Lung (tissue), 12 donors: ENCODE results near the gene PCNT. TPM values are rescaled to one million over a fixed set of nuclear protein-coding genes. Genes with fewer than 3 reads are reported as not detected.

Experiments
- ATAC-seq: fragments of 200-7000 bp; cut with Tn5 transposase; one replicate; pipeline ENCODE4 v1.9.1; 2020; ENCODE audit warnings: moderate number of reproducible peaks; ENCODE audit not compliant: insufficient read depth, low FRiP score
- DNase-seq, 3 donors: peaks; one replicate each; pipeline ENCODE4 v3.0.0-alpha.2; 2013 to 2017
- H3K27ac ChIP-seq, 2 donors: one replicate each; pipeline ENCODE4 v1.5.1; 2013; ENCODE audit warnings: mild to moderate bottlenecking in 2 of 2, moderate library complexity in 2 of 2, control low read depth in 1 of 2, inconsistent platforms in 1 of 2, low read depth in 1 of 2, low read length in 1 of 2
- H3K27me3 ChIP-seq, 3 donors: one replicate each; pipeline ENCODE4 v1.5.1; 2013; ENCODE audit warnings: low read length in 2 of 3; ENCODE audit not compliant: control insufficient read depth in 3 of 3, insufficient read depth in 3 of 3
- H3K36me3 ChIP-seq, 4 donors: one replicate each; pipeline ENCODE4 v1.5.1; 2013; ENCODE audit warnings: low read length in 4 of 4, mild to moderate bottlenecking in 1 of 4, moderate library complexity in 1 of 4; ENCODE audit not compliant: control insufficient read depth in 4 of 4, insufficient read depth in 4 of 4
- H3K4me1 ChIP-seq, 5 donors: one replicate each; pipeline ENCODE4 v1.5.1; 2013; ENCODE audit warnings: low read length in 5 of 5, mild to moderate bottlenecking in 2 of 5, moderate library complexity in 1 of 5; ENCODE audit not compliant: control insufficient read depth in 5 of 5, insufficient read depth in 5 of 5
- H3K4me3 ChIP-seq: one replicate; pipeline ENCODE4 v1.5.1; 2013; ENCODE audit warnings: mild to moderate bottlenecking, control low read depth, moderate library complexity
- H3K9ac ChIP-seq, 2 donors: one replicate each; pipeline ENCODE4 v1.5.1; 2013; ENCODE audit warnings: low read length in 2 of 2, control low read depth in 1 of 2; ENCODE audit not compliant: insufficient read depth in 1 of 2
- H3K9me3 ChIP-seq, 4 donors: one replicate each; pipeline ENCODE4 v1.5.1; 2013; ENCODE audit warnings: low read length in 3 of 4, mild to moderate bottlenecking in 1 of 4, moderate library complexity in 1 of 4; ENCODE audit not compliant: control insufficient read depth in 4 of 4, insufficient read depth in 3 of 4
- CTCF ChIP-seq: IDR thresholded peaks from 2 replicates; pipeline ENCODE4 v1.5.1; 2012; ENCODE audit warnings: mild to moderate bottlenecking; ENCODE audit errors: control extremely low read depth, extremely low read depth
- WGBS, 2 donors: extraction: QIAGEN DNeasy Blood & Tissue Kit; methylation state at CpG; one replicate each; pipeline ENCODE4 v1.1.7; 2013; 5-methylcytosine and 5-hydroxymethylcytosine counted together
- polyA plus RNA-seq, 2 donors: library from polyadenylated mRNA; stranded (reverse); fragments of 200-250 nt; gene quantifications; one replicate each; pipeline ENCODE4 v1.2.1, GENCODE V29; 2013
- total RNA-seq, 2 donors: library from RNA; depleted of rRNA in 1 of 2; stranded (reverse); fragments of >200 nt in 1 of 2; gene quantifications; one replicate each; pipeline ENCODE4 v1.2.1, GENCODE V29; 2014 to 2021
- donor health status: control.
- donor health status: control.
- donor health status: Bipolar disorder and iron deficiency.
- donor health status: healthy.
- donor health status: DM: yes; HTN: yes; CAD: no.

The PCNT gene
- total and polyA plus RNA-seq, 4 donors = 9.8 to 37.2 (median 18.5) TPM

DNA sequence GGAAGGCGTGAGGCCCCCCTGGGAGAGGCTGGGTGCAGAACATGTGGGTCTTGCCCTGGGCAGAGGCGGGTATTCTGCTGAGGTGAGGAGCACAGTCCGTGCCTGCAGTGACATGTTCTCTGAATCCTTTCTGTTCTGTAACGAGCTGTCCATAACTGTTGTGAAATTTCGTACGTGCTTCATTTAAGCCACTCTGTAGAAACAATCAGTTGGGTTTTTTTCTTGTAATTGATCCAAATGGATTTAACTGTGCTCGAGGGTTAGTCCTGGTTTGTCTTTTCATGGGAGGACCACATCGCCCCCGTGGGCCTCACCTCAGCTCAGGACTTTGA, 89.4 kb downstream of the PCNT start:
- Histone ChIP-seq H3K4me3 (no peak overlapping the region), H3K4me1 (no peaks in the 10 kb centered on the region), H3K27me3 (no peaks in the 10 kb centered on the region), H3K9me3 (peaks cover 0 to 2% (median 0%) of the 10 kb centered on the region in 4 donors), H3K27ac (no peak overlapping the region), H3K9ac (no peak overlapping the region), H3K36me3 (peaks cover 7 to 35% (median 15%) of the 10 kb centered on the region in 4 donors)
- no peak for TF ChIP-seq CTCF
- 89 to 94% methylated on average over 9 of the region's 9 CpGs for WGBS, 2 donors
- DNase-seq = no peak
- ATAC-seq = no peak

GRCh38 chr21:46414965-46415275, 91.0 kb downstream of the PCNT start:
- H3K9me3 ChIP-seq = peaks cover 0 to 2% (median 0%) of the 10 kb centered on the region in 4 donors
- ATAC-seq = no peak
- 98 to 99% methylated on average over 13 of the region's 13 CpGs for WGBS, 2 donors
- no peaks in the 10 kb centered on the region for H3K27me3 ChIP-seq
- no peak overlapping the region for H3K9ac ChIP-seq
- H3K4me3 ChIP-seq = no peak overlapping the region
- H3K4me1 ChIP-seq = no peaks in the 10 kb centered on the region
- DNase-seq = no peak
- no peak for TF ChIP-seq CTCF
- no peak overlapping the region for H3K27ac ChIP-seq
- peaks cover 7 to 48% (median 19%) of the 10 kb centered on the region in 4 donors for H3K36me3 ChIP-seq

DNA sequence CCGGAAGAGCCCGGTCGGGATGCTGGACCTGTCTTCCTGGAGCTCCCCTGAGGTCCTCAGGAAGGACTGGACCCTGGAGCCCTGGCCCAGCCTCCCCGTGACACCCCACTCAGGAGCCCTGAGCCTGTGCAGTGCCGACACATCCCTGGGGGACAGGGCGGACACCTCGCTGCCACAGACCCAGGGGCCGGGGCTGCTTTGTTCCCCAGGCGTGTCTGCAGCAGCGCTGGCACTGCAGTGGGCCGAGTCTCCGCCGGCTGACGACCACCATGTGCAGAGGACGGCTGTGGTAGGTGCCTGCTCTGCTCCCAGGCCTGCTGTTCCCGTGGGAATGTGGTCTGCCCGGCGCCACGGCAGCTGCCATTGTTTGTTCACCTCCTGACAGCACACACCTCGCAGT, 92.6 kb downstream of the PCNT start:
- no peak overlapping the region for H3K9ac ChIP-seq
- WGBS, 2 donors = 93 to 97% methylated on average over 20 of the region's 20 CpGs
- ATAC-seq = no peak

More for the DNA sequence above, 92.6 kb downstream of the PCNT start:
- no peak for DNase-seq
- Histone ChIP-seq H3K4me1 (no peaks in the 10 kb centered on the region), H3K9me3 (no peaks in the 10 kb centered on the region), H3K36me3 (peaks cover 9 to 51% (median 13%) of the 10 kb centered on the region in 4 donors), H3K27me3 (no peaks in the 10 kb centered on the region), H3K4me3 (no peak overlapping the region), H3K27ac (no peak overlapping the region)
- TF ChIP-seq CTCF = no peak
